Cortex of kidney (tissue), 1 donor: ENCODE results near the gene ATP1B2.
"Not testable (repeated sequence)": the region's sequence is repeated elsewhere in the genome, so short reads cannot be mapped to it uniquely, and the experiment has no call there.

ENCODE experiments used
- DNase-seq: peaks from one replicate; lab custom pipeline; 2025; lab: John Stamatoyannopoulos, UW

ATP1B2 gene

GRCh38 chr17:7636163-7636562 lies 14.6 kb upstream of the ATP1B2 start:
- DNase-seq = no peak

GRCh38 chr17:7640783-7641182 lies 9.9 kb upstream of the ATP1B2 start:
- DNase-seq = no peak

DNA sequence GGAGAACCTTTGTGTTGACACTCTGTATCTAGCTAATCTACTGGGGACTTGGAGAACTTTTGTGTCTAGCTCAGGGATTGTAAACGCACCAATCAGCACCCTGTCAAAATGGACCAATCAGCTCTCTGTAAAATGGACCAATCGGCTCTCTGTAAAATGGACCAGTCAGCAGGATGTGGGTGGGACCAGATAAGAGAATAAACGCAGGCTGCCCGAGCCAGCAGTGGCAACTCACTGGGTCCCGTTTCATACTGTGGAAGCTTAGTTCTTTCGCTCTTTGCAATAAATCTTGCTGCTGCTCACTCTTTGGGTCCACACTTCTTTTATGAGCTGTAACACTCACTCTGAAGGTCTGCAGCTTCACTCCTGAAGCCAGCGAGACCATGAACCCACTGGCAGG lies 9.1 kb upstream of the ATP1B2 start:
- DNase-seq = not testable (repeated sequence)

- DNase-seq = no peak
These were observed 6.0 kb upstream of the ATP1B2 start for GRCh38 chr17:7644775-7645174.

DNA sequence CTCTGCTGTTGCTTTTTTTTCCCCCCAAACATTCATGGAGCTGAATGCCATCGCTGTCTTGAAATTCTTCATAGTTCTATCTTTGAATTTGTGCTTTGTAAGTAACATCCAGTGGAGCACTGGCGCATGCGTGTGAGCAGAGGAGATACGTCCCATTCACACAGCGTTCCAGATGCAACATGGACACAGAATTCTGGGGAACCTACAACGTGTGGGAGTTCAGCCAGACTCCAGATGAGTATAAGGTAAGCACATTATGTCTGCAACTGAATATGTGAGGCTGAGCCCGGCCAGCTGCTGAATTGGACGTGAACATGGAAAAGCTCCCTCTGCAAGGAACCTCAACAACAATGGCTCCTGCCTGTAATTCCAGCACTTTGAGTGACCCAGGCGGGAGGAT lies 4.3 kb upstream of the ATP1B2 start:
- no peak for DNase-seq

GRCh38 chr17:7647018-7647417 lies 3.7 kb upstream of the ATP1B2 start:
- no peak for DNase-seq

DNA sequence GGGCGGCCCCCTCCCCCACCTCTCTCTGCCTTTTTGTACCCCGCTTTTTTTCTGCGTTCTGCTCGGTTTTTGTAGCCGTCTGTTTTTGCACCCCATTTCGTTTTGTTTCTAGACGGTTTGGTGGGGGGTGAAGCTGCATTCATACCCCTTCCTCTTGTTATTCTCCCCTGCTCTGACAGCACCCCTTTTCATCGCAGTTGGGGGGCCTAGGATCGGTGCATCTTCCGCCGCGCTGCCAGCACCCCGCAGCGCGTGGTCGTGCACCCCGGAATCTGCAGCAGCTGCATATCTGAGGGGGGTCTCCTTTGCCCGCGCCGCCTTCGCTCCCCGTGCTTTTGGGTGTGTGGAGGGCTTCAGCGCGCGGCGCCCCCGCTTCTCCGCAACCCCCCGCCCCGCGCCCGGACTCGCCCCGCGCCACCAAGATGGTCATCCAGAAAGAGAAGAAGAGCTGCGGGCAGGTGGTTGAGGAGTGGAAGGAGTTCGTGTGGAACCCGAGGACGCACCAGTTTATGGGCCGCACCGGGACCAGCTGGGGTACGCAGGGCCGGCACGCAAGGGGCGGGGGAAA lies 455 bp downstream of the ATP1B2 start:
- no peak for DNase-seq

GRCh38 chr17:7651665-7652387 lies 1.1 kb downstream of the ATP1B2 start:
- no peak for DNase-seq

- DNase-seq = no peak
These were observed 1.9 kb downstream of the ATP1B2 start for GRCh38 chr17:7652388-7653356.

- no peak for DNase-seq
These were observed 4.3 kb downstream of the ATP1B2 start for GRCh38 chr17:7654832-7655540.

GRCh38 chr17:7655541-7655840 lies 4.8 kb downstream of the ATP1B2 start:
- no peak for DNase-seq

DNA sequence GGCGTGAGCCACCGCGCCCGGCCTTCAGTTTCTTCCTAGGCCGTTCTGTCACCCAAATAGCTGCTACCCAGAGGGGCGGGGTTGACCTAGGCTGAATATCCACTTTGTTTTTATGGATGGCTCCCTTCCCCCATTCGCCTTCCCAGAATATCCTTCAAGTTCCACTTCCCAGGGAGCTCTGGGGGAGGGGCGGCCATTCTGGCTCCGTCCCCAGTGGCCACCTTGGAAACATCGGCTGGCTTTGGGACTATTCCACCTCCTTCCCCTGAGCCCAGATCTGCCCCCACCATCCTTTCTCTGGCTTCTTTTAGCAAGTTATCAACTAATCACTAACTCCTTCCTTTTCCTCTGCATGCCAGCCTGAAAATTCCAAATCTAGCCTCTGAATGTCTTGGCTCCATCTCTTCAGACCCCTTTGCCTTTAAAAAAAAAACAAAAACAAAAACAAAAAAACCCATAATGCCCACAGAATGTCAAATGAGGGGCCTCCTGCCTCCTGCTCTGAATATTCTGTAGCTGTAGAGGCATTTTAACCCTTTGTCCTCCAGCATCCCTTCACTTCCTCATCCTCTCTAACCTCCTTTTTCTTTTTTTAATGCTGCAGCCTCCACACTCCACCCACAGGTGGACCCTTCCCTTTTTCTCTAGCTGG lies 6.4 kb downstream of the ATP1B2 start:
- DNase-seq = no peak

GRCh38 chr17:7667656-7668406 lies 17.1 kb downstream of the ATP1B2 start:
- no peak for DNase-seq

GRCh38 chr17:7668482-7668881 lies 17.8 kb downstream of the ATP1B2 start:
- no peak for DNase-seq

DNA sequence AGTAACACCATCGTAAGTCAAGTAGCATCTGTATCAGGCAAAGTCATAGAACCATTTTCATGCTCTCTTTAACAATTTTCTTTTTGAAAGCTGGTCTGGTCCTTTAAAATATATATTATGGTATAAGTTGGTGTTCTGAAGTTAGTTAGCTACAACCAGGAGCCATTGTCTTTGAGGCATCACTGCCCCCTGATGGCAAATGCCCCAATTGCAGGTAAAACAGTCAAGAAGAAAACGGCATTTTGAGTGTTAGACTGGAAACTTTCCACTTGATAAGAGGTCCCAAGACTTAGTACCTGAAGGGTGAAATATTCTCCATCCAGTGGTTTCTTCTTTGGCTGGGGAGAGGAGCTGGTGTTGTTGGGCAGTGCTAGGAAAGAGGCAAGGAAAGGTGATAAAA lies 22.5 kb downstream of the ATP1B2 start:
- no peak for DNase-seq

DNA sequence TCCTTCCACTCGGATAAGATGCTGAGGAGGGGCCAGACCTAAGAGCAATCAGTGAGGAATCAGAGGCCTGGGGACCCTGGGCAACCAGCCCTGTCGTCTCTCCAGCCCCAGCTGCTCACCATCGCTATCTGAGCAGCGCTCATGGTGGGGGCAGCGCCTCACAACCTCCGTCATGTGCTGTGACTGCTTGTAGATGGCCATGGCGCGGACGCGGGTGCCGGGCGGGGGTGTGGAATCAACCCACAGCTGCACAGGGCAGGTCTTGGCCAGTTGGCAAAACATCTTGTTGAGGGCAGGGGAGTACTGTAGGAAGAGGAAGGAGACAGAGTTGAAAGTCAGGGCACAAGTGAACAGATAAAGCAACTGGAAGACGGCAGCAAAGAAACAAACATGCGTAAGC lies 24.2 kb downstream of the ATP1B2 start:
- no peak for DNase-seq

DNA sequence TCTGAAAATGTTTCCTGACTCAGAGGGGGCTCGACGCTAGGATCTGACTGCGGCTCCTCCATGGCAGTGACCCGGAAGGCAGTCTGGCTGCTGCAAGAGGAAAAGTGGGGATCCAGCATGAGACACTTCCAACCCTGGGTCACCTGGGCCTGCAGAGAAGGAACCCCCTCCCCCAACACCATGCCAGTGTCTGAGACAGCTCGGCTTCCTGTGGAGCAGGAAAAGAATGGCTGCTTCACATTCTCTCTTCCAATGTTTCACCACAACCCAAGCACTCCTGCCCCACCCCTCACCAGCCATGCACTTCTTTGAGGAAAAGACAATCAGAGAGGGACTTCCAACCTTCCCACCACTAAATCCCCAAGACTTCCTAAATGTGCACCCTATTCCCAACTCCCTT lies 25.8 kb downstream of the ATP1B2 start:
- DNase-seq = no peak

- no peak for DNase-seq
These were observed 26.8 kb downstream of the ATP1B2 start for GRCh38 chr17:7677388-7678067.

GRCh38 chr17:7684851-7685532 lies 34.3 kb downstream of the ATP1B2 start:
- no peak for DNase-seq
